Skeletal muscle cell (primary cell): ENCODE results near the gene TREH.
"Not testable (repeated sequence)": the region's sequence is repeated elsewhere in the genome, so short reads cannot be mapped to it uniquely, and the experiment has no call there.

Experiments
- DNase-seq: peaks from one replicate; pipeline ENCODE4 v3.0.0-alpha.2; 2010; ENCODE audit warnings: low read depth
- H3K4me3 ChIP-seq: 2 replicates; pipeline ENCODE4 v1.5.1; 2011; ENCODE audit warnings: low read depth, mild to moderate bottlenecking, control low read depth, low read length, moderate library complexity

The TREH gene

GRCh38 chr11:118679483-118679882, at the start of gene TREH:
Gene TREH (minus strand): TSS chr11:118679650. CDS start chr11:118679627, 23 bp downstream.
- no peak for DNase-seq
- no peak within 1 kb of the TSS for H3K4me3 ChIP-seq

DNA sequence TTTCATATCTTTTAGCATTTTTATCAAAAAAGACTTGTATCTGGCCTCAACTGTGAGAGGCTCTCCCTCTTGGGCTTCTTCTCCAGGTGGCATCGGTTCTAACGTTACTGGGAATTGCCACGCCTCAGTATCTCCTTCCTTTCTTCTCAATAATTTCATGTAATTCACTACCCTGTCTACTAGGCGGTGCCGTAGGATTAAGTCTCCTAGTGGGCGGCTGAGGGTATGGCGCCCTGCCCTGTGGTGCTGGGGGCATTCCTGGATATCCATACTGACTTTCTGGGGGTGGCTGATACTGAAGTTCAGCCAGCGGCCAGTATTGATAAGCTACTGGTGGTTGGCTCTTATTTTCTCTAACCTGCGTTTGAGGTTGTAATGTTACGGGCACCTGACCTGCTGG, 48.7 kb upstream of the TREH start:
- DNase-seq, H3K4me3 ChIP-seq: not testable (repeated sequence)

- not testable (repeated sequence) for DNase-seq, H3K4me3 ChIP-seq
These were observed 48.2 kb upstream of the TREH start for GRCh38 chr11:118727721-118728066.

DNA sequence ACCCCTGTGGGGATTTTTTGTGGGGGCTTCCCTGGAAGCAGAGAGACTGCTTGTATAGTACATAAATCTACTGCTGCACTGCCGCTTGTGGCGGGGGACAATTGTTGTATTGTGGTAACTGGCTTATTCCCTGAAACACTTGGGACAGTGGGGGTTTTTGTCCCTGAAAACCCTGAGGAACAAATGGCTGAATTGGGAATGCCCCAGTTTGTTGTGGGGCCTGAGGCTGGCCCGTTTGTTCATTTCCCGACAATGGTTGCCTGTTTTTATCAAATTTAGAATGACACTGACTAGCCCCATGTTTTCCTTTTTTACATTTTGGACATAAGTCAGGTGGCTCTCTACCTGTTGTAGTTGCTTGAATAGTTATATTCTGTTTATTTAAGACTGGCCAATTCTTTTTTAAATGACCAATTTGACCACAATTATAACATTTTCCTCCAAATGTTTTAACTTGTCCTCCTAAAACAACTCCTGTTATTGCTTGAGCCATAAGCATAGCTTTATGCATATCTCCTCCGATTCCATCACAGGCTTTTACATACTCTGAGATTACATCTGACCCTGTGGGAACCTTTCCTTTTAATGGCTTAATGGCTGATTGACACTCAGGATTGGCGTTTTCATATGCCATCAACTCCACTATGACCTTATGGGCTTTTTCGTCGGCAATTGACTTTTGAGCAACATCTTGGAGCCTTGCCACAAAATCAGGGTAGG, 47.7 kb upstream of the TREH start:
- DNase-seq, H3K4me3 ChIP-seq: not testable (repeated sequence)

- DNase-seq, H3K4me3 ChIP-seq: not testable (repeated sequence)
These were observed 42.1 kb upstream of the TREH start for GRCh38 chr11:118721478-118722015.

- not testable (repeated sequence) for H3K4me3 ChIP-seq, DNase-seq
These were observed 41.3 kb upstream of the TREH start for GRCh38 chr11:118720740-118721139.

DNA sequence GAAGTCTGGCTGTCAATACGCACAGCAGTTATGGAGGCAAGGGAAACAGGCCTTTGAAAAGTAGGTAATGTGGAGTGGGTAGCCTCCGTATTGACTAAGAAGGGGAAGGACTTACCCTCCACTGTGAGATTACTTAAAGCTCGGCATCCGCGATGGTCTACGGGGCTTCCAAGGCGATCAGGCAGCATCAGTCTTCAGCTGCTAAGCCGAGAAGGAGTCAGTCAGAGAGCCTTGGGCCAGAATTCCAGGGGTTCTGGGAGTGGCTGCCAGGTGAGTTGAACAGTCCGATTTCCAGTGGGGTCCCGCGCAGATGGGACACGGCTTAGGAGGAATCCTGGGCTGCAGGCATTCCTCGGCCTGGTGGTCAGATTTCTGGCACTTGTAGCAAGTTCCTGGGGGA, 40.6 kb upstream of the TREH start:
- not testable (repeated sequence) for DNase-seq, H3K4me3 ChIP-seq

- not testable (repeated sequence) for H3K4me3 ChIP-seq, DNase-seq
These were observed 39.1 kb upstream of the TREH start for GRCh38 chr11:118718562-118718961.

DNA sequence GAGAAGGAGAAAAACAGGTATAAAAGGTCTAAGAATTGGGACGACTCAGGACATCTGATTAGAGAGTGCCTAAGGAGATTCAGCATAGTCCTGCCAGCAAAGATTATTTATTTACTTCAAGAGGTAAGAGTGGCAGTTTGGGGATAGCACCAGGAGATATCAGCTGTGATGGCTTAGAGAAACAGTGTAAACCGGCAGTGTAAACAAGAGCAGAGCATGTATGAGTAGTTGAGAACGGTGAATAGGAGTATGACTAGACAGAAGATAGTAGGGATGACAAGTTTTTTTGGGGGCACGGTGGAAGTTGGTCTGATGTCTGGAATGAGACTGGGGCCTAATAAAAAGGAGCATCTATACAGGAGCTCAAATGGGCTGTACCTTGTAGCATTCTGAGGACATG, 38.3 kb upstream of the TREH start:
- H3K4me3 ChIP-seq, DNase-seq: not testable (repeated sequence)

GRCh38 chr11:118717221-118717620, 37.8 kb upstream of the TREH start:
- DNase-seq: not testable (repeated sequence)

DNA sequence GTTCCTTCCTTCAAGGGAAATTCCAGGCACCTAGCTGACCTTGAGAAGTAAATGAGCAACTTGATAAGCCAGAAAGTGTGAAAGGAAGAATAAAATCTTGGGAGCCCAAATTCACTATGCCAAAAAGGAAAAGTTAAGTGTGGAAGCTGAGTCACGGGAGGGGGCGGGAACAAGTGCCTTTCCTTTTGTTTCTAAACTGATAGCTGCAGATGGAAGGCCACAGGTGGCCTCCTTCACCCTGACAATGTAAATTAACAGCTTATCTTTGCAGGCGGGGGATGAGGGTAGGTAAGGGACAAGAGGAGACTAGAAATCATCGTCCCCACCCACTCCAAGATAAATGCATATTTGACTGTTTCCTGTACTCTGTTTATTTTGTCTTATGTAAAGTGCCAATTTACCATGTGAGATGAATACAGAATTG, 36.4 kb upstream of the TREH start:
- no peak for DNase-seq
- no peak overlapping the region for H3K4me3 ChIP-seq

More at GRCh38 chr11:118717221-118717620, 37.8 kb upstream of the TREH start:
- not testable (repeated sequence) for H3K4me3 ChIP-seq

DNA sequence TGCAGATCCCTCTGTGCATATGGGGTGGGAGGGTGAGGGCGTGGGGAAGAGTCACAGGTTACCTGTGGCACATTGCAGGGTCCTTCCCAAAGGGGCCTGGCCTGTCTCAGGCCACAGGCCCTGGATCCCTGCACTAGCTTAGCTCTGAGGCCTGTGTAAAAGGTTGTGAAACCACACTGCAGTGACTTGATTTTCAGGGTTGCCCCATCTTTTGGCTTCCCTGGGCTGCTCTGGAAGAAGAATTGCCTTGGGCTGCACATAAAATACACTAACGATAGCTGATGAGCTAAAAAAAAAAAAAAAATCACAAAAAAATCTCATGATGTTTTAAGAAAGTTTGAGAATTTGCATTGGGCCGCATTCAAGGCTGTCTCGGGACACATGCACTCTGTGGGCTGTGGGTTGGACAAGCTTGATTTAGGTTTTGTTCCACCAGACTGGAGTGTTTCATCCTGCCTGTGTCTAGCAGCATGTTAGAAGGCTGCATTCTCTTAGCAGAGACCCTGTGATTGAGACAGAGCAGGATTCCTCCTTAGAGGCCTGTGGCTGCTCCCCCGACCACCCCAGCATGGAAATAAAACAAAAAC, 35.9 kb upstream of the TREH start:
- no peak overlapping the region for H3K4me3 ChIP-seq
- no peak for DNase-seq

DNA sequence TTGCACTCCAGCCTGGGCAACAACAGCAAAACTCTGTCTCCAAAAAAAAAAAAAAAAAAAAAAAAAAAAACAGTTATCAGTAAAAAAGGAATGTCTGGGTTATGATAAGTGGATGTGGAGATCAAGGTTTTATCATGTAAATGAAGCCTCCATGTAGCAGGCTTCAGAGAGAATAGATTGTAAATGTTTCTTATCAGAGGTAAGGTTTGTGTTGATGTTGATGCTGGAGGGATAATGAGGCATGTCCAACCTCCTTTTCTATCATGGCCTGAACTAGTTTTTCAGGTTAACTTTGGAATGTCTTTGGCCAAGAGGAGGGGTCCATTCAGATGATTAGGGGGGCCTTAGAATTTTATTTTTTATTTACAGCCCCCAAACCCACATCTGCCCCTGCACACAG, 35.4 kb upstream of the TREH start:
- no peak overlapping the region for H3K4me3 ChIP-seq
- DNase-seq: no peak

- not testable (repeated sequence) for H3K4me3 ChIP-seq, DNase-seq
These were observed 35.0 kb upstream of the TREH start for GRCh38 chr11:118714416-118714815.

DNA sequence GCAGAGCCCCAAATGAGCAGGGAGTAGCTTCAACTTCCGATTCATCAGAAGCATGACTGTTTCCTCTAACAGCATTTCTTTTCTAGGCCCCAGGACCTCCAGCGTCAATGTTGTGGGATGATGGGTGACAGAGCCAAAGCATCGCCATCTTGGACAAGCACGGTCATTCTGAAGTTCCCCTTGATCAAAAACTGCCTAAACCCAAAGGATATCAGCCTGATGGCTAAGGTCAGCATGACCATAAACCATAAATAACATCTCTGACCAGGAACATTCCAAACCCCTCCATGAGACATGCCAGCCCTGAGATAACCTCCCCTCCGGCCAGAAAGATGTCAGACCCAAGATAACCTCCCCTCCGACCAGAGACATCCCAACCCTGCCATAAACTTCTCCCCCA, 28.8 kb upstream of the TREH start:
- no peak overlapping the region for H3K4me3 ChIP-seq
- no peak for DNase-seq

- H3K4me3 ChIP-seq: no peak overlapping the region
- DNase-seq: no peak
These were observed 27.0 kb upstream of the TREH start for GRCh38 chr11:118706546-118706825.

- DNase-seq: no peak
- H3K4me3 ChIP-seq: no peak overlapping the region
These were observed 26.5 kb upstream of the TREH start for GRCh38 chr11:118705791-118706545.

DNA sequence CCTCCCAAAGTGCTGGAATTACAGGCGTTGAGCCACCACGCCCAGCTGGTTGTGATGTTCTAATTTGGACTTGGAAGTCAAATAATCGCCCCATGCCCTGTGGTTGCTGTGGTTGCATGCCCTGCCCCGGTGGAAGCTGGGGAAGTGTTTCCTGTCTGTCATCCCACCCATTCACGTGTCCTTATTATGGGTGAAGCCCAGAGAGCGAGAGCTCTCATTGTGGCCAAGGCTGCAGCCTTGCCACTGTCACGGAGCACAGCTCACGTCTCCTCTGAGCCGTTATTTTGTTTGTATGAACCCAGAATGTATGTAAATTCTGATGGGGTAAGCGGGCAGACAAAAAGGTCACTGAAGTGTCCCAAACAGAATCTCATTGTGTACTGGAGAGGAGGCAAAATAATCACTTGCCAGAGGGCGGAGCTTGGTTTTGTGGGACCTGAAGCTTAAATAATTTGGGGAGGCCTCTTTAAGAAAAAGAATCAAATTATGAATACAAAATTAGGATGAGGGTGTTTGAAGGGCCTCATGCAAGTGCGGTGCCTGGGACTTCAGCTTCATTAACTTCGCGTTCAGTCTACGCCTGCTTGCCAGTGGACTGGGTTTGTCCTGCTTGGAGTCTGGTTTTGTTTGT, 25.8 kb upstream of the TREH start:
- no peak overlapping the region for H3K4me3 ChIP-seq
- DNase-seq: no peak

- no peak overlapping the region for H3K4me3 ChIP-seq
- no peak for DNase-seq
These were observed 24.2 kb upstream of the TREH start for GRCh38 chr11:118703563-118704106.
